SK-N-MC (cell line): ENCODE measurements around the gene FSTL4.

ENCODE experiments used
- EZH2 ChIP-seq: fragments of 200-600 bp; sonication (generic); IDR thresholded peaks from one replicate; pipeline ENCODE4 v1.6.1; 2017; ENCODE audit warnings: antibody characterized with exemption
- POLR2AphosphoS5 ChIP-seq: IDR thresholded peaks from 2 replicates; pipeline ENCODE4 v1.6.1; 2012; ENCODE audit warnings: mild to moderate bottlenecking, low read depth, low read length, borderline replicate concordance

- no peak for TF ChIP-seq EZH2
- TF ChIP-seq POLR2AphosphoS5 = no peak
Observed at GRCh38 chr5:133214153-133214820, 398.1 kb downstream of the FSTL4 start.
